Stomach (tissue), 4 donors: ENCODE data around the gene CWC25.

Experiments
- EP300 ChIP-seq: sonication (generic); formaldehyde crosslinking; IDR thresholded peaks from one replicate; pipeline ENCODE4 v1.6.1; 2017; ENCODE audit warnings: antibody characterized with exemption
- TF ChIP-seq, protein P1 (sequence below), 7 experiments: fragments of 450-650 bp in 4 of 7; fragments of 200-600 bp in 3 of 7; sonication (generic) in 3 of 7; IDR thresholded peaks; one replicate each; pipeline ENCODE4 v1.5.1; 2016 to 2019; ENCODE audit warnings: antibody characterized with exemption in 7 of 7, control low read depth in 2 of 7, mild to moderate bottlenecking in 1 of 7

DNA sequence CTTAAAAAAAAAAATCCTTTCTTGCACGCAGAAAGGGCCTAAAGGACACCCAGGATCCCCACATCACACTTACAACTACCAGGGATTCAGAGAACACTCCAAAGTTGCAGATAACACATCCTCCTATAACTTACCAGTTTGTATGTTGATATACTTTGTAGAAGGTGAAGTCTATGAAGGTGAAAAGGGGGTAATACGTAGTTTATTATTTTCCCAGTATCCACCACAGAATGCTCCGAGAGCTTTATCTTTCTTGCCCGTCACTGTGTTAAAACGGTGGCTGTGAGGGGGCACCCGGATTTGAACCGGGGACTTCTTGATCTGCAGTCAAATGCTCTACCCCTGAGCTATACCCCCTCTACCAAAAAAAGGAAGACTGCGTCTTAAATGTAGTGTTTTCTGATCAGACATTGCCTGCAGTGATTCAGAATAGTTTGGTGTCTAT, 36.3 kb upstream of the CWC25 start:
- no peak for TF ChIP-seq EP300
- TF ChIP-seq, protein P1, sequence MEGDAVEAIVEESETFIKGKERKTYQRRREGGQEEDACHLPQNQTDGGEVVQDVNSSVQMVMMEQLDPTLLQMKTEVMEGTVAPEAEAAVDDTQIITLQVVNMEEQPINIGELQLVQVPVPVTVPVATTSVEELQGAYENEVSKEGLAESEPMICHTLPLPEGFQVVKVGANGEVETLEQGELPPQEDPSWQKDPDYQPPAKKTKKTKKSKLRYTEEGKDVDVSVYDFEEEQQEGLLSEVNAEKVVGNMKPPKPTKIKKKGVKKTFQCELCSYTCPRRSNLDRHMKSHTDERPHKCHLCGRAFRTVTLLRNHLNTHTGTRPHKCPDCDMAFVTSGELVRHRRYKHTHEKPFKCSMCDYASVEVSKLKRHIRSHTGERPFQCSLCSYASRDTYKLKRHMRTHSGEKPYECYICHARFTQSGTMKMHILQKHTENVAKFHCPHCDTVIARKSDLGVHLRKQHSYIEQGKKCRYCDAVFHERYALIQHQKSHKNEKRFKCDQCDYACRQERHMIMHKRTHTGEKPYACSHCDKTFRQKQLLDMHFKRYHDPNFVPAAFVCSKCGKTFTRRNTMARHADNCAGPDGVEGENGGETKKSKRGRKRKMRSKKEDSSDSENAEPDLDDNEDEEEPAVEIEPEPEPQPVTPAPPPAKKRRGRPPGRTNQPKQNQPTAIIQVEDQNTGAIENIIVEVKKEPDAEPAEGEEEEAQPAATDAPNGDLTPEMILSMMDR (IDR thresholded peaks at IDR 0.05), result no peak
